Anterior cingulate cortex (tissue), 58 donors: ENCODE results near the gene SLC41A2.
"Not testable (repeated sequence)": the region's sequence is repeated elsewhere in the genome, so short reads cannot be mapped to it uniquely, and the experiment has no call there.

Source experiments
- DNase-seq, 58 donors: peaks; one replicate each; lab custom pipeline; 2025; lab: John Stamatoyannopoulos, UW

SLC41A2 gene

GRCh38 chr12:104958001-104958804, at the start of gene SLC41A2:
TSS of gene SLC41A2 (minus strand) at chr12:104958290. CDS start at chr12:104928527, 29,763 bp downstream.
- DNase-seq, result peak in 54 of 58 donors; percentile 12 to 82 (median 59)

DNA sequence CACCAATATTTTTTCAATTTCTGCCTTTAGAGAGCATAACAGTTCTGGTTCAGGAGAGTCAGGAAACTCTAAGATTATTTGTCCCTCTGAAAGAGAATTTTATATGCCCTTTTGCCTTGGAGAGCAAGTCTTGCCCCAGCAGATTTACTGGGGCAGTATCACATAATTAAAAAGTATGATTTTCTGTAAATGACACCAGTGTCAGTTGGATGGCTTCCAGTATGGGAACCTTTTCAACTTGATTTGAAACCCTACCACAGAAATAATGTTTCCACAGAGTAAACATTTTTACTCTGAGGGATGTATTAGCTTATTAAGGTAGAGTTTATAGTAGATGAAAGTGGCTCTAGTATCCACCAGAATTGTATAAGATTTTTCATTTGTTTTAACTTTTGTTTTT, 43.4 kb upstream of the SLC41A2 start:
- DNase-seq, result no peak

DNA sequence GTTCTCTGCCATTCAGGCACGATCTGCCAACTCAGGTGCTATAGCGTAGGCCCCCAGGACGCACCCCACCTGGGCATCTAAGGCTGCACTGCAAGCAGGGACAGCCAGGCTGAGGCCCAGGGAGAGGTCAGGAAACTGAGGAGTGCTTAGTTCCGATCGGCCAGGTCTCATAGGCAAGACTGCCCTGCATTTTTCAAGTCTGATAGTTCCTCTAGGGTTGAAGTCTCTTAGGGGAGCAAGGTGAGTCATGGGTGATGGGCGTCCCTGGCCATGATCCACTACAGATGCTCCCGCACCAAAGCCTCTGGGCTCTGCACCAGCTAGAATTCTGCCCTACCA, 41.2 kb upstream of the SLC41A2 start:
- no peak for DNase-seq

DNA sequence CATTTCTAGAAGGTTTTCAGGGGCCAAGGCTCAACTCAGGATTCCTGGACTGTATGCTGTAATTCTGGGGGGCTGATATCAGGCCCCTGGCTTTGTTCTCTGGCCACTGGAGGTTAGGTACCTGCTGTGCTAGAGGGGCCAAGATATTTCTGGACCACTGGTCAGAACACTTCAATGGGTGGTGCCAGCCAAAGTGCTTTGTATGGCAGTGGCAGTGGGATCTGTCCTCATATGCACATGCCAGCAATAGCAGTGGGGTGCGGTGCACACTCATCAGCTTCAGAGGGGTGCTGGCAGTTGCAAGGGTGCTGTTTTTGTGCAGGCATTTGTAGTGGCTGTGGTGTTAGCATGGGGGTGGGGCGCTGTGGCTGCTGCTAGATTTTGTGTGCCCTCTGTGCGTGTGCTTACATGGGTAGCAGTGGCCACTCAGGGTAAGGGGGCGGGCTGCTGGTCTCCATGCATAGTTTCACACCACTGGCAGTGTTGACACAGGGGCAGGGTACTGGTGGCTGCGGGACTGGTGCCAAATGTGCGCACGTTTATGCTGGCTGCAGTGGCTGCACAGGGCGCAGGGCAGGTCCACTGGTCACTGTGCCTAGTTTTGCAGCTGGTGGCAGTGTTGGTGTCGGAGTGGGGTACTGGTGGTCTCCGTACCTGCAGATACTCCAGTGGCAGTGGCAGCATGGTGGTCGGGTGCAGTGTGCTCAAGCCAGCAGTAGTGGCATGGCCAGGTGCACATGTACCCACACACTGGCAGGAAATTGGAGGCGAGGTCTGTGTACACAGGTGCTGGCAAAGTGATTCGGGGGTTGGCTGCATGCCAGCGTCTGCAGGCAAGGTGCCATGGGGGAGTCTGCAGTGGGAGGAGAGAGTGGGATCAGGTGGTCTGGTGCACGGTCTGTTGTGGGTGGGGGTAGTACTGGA, 40.6 kb upstream of the SLC41A2 start:
- DNase-seq, result no peak

DNA sequence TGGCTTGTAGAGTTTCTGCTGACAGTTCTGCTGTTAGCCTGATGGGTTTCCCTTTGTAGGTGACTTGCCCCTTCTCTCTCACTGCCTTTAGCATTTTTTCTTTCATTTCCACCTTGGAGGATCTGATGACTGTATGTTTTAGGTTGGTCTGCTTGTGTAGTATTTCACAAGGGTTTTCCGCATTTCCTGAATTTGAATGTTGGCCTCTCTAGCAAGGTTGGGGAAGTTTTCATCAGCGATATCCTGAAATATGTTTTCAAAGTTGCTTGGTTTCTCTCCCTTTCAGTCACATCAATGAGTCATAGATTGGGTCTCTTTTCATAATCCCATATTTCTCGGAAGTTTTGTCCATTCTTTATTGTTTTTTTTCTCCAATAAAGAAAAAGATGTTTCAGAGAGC, 39.5 kb upstream of the SLC41A2 start:
- no peak for DNase-seq

- DNase-seq, result no peak
These were observed 36.2 kb upstream of the SLC41A2 start for GRCh38 chr12:104994336-104994735.

GRCh38 chr12:104991565-104992128, 33.6 kb upstream of the SLC41A2 start:
- no peak for DNase-seq

- DNase-seq, result no peak
These were observed 32.9 kb upstream of the SLC41A2 start for GRCh38 chr12:104990950-104991349.

GRCh38 chr12:104986022-104986941, 28.2 kb upstream of the SLC41A2 start, which contains the start of gene NOPCHAP1:
TSS of gene NOPCHAP1 (plus strand) at chr12:104986316. CDS start at chr12:104986353, 37 bp downstream.
- DNase-seq, result peak; percentile 51 to 96 (median 88)

DNA sequence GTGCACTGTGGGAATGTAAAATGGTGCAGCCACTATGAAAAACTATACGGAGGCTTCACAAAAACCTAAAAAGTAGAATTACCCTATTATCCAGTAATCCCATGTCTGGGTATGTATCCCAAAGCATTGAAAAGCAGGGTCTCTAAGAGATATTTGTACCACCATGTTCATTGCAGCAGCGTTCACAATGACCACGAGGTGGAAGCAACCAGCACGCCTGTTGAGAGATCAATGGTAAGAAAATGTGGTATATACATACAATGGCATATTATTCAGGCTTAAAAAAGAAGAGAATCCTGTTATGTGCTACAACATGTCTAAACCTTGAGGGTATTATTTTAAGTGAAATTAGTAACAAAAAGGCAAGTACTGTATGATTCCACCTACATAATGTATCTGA, 27.1 kb upstream of the SLC41A2 start:
- DNase-seq, result no peak

- DNase-seq, result not testable (repeated sequence)
These were observed 19.6 kb upstream of the SLC41A2 start for GRCh38 chr12:104977688-104978087.

DNA sequence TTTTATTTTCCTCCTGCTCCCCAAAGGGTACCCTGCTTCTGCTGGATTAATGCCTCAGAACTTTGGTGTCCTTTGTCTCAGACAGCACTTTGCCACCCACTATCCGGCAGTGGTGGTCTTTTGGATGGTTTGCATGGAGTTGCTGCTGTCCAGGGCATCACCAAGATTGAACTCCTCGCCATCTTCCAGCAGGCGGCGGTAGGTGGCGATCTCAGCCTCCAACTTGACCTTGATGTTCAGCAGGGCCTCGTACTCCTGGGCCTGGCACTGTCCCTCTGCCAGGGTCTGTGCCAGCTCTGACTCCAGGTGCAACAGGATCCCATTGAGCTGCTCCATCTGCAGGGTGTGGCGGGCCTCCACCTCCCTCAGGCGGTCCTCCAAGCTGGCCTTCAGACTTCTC, 18.6 kb upstream of the SLC41A2 start:
- DNase-seq, result no peak

DNA sequence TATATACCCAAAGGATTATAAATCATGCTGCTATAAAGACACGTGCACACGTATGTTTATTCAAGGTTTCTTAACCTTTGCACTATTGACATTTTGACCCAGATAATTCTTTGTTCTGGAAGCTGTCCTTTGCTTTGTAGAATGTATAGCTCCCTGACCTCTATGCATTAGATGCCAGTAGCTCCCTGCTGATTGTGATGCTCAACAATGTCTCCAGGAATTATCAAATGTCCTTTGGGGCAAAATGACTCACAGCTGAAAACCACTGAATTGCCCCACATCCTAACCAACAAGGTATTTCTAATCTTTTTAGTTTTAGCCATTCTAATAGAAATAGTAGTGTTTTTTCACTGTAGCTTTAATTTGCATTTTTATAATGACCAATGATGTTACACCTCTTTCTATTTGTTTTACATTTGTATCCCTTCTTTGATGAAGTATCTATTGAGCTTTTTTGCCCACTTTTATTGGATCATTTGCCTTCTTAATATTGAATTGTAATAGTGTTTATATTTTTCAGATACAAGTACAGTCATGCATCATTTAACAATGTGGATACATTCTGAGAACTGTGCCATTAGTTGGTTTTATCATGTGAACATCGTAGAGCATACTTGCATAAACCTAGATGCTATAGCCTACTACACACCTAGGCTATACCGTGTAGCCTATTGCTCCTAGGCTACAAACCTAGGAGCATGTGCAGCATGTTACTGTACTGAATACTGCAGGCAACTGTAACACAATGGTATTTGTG, 17.7 kb upstream of the SLC41A2 start:
- no peak for DNase-seq

- peak in 5 of 58 donors; percentile 2 to 19 (median 9) for DNase-seq
These were observed 16.7 kb upstream of the SLC41A2 start for GRCh38 chr12:104974626-104975290.

DNA sequence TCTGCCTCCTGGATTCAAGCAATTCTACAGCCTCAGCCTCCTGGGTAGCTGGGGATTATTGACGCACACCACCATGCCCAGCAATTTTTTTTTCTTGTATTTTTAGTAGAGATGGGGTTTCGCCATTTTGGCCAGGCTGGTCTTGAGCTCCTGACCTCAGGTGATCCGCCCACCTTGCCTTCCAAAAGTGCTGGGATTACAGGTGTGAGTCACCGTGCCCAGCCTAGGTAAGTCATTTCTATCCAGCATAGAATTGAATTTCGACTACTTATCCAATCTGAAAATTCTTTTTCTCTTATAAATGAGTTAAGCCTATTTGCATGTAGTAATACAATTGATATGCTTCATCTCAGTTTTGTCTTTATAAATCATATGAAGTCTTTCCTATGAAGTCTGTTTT, 15.2 kb upstream of the SLC41A2 start:
- no peak for DNase-seq

- DNase-seq, result no peak
These were observed 13.2 kb upstream of the SLC41A2 start for GRCh38 chr12:104971306-104971705.

DNA sequence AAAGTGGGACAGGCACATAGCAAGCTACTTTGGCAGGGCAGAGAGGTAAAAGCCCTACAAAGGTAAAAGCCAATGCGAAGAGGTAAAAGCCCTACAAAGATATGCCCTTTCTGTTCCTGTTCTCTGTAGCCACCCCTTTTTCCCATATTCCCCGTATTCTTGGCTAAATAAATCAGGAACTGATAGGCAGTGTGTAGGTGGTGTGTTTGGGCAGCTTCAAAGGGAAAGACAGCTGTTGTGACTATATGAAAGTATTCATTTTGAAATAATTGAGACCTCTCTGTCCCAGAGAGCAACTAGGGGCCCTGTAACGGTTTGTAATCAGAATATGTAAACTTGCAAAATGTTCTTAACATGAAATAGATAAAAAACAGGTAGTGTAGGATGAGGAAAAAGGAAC, 11.3 kb upstream of the SLC41A2 start:
- DNase-seq, result no peak

DNA sequence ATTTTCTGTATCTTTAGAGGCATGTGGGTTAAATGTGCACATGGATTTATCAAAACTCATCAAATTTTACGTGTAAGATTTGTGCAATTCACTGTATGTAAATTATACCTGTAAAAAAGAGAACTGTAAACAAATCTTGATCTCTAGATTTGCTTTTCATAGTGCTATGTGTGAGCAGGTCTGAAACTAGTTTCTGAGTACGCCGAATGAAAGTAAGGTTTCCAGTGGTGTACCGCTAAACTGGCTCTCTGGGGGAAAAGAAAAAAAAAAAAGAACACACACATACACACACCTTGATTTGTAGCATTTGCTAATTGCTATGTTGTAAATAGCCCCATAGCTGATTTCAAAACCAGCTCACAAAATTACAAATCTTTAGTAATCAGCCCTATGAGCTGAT, 8.6 kb upstream of the SLC41A2 start:
- DNase-seq, result no peak

DNA sequence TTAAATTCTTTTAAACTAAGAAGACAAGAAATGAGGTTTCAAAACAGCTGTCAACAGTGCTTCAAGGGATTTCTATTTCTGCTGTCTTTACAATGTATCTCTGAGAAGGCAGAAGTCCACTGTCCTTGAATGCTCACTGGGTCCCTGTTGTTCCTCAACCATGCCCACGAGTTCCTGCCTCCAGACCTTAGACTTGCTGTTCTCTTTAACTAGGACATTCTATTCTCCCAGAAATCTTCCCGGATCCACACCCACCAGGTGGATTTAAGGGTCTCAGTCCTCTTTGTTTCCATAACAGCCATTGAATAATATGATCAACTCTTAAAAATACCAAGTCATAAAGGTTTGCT, 6.7 kb upstream of the SLC41A2 start:
- no peak for DNase-seq
